HG03135 (cell line): ENCODE data around the gene HNRNPF.
A peak's percentile ranks its signal among the peaks of the same experiment; 100 is the strongest.
"Not testable (repeated sequence)": the region's sequence is repeated elsewhere in the genome, so short reads cannot be mapped to it uniquely, and the experiment has no call there.

Experiments used
- ATAC-seq: cut with Tn5 transposase; IDR thresholded peaks from one replicate; pipeline ENCODE4 v1.9.1; 2021; ENCODE audit warnings: mild to moderate bottlenecking, moderate library complexity; ENCODE audit not compliant: unreplicated experiment

Gene HNRNPF, protein sequence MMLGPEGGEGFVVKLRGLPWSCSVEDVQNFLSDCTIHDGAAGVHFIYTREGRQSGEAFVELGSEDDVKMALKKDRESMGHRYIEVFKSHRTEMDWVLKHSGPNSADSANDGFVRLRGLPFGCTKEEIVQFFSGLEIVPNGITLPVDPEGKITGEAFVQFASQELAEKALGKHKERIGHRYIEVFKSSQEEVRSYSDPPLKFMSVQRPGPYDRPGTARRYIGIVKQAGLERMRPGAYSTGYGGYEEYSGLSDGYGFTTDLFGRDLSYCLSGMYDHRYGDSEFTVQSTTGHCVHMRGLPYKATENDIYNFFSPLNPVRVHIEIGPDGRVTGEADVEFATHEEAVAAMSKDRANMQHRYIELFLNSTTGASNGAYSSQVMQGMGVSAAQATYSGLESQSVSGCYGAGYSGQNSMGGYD

DNA sequence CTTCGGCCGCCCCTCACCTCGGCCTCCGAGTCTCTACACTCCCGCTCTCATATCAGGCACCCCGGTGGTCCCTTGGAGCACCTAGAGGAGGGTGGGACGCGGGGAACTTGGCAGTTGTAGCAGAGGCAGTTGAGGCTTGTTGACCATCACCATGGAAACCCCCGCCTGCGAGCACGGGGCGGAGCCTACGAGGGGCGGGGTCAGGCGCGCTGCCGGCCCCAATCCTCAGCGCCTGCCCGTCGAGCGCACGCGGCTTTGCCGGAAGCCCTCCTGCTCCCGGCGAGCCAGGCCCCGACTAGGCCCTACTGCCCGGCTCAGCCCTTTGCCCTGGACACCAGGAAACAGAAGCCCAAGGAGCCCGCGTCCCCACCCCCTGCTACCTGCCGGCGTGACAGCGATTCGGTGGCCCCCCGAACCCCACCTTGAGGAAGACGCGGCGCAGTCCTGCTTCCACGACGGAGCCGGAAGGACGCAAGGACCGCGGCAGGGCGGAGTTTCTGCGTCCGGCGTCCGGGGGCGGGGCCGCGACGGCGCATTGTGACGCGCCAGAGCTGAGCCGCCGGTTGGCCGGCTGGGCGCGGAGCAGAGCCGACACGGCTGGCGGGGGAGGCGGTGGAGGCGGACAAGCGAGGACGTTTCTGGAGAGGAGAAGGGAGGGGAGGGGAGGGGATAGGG is at the start of gene HNRNPF:
Gene HNRNPF, minus strand, starts transcription at position 477 of the 675 bp plus-strand sequence. CDS start 21,302 bp downstream, outside the sequence.
- peak; percentile 63 for ATAC-seq

DNA sequence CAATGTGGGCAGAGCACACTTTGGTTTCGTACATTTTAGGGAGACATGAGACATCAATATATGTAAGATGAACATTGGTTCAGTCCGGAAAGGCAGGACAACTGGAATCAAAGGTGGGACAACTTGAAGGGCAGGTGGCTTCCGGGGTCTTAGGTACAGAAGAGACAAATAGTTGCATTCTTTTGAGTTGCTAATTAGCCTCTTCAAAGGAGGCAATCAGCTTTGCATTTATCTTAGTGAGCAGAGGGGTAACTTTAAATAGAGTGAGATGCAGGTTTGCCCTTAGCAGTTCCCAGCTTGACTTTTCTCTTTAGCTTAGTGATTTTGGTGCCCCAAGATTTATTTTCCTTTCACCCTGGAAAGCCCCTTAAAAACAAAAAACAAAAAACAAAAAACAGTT is 49.2 kb upstream of the HNRNPF start:
- ATAC-seq: no peak

DNA sequence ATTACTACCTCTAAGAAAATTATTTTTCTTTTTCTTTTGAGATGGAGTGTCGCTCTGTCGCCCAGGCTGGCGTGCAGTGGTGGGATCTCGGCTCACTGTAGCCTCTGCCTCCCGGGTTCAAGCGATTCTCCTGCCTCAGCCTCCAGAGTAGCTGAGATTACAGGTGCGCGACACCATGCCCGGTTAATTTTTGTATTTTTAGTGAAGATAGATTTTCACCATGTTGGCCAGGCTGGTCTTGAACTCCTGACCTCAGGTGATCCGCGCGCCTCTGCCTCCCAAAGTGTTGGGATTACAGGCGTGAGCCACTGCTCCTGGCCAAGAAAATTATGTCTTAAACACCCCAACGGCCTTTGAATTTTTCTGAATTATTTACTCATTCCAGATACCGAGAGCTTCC is 47.6 kb upstream of the HNRNPF start:
- ATAC-seq: not testable (repeated sequence)

DNA sequence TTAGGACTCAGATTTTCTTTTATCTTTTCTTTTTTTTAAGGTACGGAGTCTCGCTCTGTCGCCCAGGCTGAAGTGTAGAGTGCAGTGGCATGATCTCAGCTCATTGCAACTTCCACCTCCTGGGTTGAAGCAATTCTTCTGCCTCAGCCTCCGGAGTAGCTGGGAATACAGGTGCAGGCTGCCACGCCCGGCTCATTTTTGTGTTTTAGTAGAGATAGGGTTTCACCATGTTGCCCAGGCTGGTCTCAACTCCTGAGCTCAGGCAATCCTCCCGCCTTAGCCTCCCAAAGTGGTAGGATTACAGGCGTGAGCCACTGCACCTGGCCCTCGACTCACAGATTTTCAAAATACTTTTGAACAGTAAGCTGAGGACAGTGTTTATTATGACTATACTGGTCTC is 45.0 kb upstream of the HNRNPF start:
- ATAC-seq: not testable (repeated sequence)

DNA sequence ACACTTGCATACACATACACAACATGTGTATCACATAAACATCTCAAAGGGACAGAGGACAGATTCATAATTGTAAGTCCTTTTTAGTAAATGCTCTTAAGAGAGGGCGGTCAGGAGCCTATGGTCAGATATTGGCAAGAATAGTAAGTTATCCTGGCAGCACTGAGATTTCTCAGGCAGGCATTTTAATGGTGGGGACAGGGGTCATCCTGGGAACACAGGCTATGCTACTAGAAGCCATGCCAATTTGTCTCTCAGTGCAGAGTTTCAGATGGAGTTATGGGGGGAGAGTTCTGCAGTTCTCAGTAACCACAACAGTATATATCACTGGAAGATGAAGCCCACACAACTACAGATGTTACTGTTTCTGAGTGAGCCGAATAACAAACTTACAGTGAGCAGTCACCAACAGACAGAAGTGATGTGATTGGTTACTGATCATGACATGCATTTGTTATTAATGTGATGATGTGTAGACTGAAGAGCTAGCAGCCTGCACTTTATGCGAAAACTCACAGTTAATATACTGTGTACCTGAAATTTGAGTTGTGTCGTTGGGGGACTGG is 44.4 kb upstream of the HNRNPF start:
- ATAC-seq: peak; percentile 31

DNA sequence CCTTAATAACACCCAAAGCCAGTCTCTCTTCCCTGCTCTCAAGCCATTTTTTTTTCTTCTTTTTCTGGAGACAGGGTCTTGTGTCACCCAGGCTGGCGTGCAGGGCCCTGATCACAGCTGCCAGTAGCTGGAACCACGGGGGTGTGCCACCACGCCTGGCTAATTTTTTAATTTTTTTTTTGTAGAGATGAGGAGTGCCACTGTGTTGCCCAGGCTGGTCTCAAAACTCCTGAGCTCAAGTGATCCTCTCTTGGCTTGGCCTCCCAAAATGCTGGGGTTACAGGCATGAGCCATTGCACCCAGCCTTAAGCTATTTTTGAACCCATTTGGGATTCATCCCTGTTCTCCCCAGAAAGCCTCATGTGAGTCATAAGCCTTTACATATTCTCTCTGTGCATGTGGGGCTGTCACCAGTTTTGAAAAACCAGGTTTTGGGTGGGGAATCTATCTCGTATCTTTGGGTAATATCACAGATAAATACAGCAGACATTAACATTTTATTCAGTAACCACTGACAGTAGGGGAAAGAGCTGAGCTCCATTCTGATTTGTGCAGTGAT is 43.4 kb upstream of the HNRNPF start:
- no peak for ATAC-seq

DNA sequence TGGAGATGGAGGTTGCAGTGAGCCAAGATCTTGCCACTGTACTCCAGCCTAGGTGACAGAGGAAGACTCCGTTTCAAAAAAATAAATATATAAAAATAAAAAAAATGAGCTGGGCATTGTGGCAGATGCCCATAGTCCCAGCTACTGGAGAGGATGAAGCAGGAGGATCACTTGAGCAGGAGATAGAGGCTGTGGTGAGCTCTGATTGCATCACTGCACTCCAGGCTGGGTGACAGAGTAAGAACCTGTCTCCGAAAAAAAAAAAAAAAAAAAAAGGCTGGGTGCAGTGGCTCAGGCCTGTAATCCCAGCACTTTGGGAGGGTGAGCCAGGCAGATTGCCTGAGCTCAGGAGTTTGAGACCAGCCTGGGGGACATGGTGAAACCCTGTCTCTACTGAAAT is 39.8 kb upstream of the HNRNPF start:
- ATAC-seq: no peak

DNA sequence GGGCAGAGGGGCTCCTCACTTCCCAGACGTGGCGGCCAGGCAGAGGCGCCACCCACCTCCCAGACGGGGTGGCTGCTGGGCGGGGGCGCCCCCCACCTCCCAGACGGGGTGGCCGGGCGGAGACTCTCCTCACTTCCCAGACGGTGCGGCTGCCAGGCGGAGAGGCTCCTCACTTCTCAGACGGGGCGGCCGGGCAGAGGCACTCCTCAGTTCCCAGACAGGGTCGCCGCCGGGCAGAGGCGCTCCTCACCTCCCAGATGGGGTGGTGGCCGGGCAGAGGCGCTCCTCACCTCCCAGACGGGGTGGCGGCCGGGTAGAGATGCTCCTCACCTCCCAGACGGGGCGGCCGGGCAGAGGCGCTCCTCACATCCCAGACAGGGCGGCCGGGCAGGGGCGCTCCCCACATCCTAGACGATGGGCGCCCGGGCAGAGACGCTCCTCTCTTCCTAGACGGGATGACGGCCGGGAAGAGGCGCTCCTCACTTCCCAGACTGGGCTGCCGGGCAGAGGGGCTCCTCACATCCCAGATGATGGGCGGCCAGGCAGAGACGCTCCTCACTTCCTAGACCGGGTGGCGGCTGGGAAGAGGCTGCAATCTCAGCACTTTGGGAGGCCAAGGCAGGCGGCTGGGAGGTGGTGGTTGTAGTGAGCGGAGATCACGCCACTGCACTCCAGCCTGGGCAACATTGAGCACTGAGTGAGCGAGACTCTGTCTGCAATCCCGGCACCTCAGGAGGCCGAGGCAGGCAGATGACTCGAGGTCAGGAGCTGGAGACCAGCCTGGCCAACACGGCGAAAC is 37.4 kb upstream of the HNRNPF start:
- ATAC-seq: not testable (repeated sequence)

DNA sequence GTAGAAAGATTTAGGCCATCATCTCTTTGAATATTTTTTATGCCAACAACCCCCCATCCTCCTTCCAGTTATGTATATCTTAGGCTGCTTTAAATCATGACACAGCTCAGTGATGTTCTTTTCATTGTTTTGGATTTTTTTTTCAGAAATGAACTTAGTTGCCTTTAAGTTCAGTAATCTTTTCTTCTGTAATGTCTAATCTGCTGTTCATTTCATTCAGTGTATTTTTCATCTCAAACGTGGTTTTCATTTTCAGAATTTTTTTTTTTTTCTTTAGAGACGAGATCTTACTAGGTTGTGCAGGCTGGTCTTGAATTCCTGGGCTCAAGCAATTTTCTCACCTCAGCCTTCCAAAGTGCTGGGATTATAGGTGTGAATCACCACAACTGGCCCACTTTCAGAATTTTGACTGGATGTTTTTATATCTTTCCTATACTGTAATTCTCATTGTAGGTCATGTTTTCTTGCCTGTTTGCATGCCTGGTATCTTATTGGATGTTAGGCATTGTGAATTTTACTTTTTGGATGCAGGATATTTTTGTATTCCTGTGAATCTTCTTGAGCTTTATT is 36.0 kb upstream of the HNRNPF start:
- ATAC-seq: no peak

DNA sequence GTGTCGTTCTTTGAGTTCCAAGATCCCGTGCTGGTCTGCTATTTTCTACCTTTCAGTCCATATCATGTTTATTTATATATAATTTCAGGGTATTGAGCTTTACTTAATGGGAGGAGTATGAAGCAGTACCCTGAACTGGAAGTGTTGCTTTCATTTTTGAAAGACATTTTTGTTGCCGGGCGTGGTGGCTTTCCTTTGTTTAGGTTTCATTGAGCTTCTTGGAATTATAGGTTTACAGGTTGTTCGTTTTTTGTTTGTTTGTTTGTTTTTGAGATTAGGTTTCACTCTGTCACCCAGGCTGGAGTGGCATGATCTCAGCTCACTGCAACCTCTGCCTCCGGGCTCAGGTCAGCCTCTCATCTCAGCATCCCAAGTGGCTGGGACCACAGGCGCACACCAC is 35.3 kb upstream of the HNRNPF start:
- ATAC-seq: no peak

DNA sequence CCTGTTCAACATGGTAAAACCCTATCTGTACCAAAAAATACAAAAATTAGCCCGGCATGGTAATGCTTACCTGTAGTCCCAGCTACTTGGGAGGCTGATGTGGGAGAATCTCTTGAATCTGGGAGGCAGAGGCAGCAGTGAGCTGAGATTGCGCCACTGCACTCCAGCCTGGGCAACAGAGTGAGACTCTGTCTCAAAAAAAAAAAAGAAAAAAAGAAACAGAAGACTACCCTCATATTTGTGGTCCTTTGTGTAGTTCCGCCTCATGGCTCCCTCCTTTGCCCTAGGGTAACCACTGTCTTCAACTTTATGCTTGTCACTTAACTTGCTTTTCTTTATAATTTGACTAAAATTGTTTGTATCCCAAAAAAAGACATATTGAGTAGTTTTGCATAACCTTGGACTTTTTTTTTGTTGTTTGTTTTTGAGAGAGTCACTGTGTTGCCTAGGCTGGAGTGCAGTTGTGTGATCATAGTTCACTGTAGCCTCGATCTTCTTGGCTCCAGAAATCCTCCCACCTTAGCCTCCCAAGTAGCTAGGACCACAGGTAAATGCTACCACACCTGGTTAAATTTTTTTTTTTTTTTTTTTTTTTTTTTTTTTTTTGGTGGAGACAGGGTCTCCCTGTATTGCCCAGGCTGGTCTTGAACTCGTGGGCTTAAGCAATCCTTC is 31.6 kb upstream of the HNRNPF start:
- ATAC-seq: no peak

DNA sequence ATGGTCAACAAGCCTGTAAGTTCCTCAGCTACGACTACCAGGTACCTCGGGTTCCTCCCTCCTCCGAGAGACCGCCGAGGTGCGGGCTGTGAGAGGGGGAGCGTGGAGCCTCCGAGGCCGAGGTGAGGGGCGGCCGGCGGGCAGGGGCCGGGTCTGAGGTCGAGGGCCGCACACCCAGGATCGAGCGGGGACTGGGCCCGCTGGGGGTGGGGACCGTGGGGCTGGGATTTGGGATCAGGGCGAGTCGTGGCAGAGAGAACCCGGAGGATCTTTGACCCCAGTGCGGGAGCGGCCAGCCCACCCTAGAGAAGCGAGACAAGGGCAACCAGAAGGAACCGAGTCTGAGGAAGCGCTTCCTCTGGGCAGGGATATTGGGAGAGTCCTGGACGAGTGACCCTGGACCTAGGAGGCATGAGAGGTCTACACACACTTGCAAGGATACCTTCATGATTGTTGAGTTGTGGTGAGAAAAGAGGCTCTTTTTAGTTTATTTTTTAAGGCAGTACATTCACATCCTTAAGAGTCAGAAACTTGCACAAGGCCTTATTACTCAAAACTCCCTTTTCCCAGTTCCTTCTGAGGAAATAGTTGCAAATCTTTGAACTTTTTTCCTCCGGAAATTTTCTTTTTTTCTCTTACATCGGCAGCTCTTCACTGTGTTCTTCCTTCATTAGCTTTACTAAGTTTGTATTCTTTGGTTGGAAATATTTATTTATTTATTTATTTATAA is 28.3 kb upstream of the HNRNPF start:
- ATAC-seq: peak; percentile 2

DNA sequence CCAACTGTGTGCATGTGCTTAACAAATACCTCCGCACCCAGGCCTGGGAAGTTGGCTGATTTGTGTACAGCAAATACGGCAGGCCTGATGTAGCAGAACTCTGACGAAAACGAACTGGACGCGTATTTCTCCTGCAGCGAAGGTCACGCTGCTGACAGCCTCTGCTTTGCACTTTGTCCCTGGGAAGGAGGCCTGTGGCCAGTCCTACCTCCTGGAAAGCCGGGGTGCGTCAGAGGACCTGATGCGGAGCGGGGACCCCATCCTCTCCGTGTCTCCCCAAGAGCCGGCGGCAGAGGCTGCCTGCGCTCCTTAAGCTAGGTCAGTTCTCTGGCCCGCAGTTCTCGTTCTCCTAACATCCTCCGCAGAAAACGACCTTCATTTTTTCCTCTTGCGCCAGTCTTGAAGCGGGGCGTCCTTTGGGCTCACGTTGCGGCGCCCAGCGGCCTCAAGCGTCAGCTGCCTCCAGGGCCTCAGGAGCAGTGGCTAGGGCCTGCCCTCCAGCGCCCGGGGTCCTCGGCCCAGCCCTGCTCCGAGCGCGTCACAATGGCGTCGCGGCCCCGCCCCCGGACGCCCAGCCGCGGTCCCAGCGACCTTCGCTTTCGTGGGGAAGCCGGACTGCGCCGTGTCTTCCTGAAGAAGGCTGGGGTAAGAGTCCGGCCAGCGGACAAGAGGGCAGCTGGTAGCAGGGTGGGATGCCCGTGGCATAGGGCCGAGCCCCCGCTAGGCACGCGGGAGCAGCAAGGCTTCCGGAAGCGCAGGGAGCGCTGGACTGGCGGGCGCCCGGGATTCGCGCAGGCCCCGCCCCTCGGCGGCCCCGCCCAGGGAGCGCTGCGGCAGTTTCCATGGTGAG is 27.5 kb upstream of the HNRNPF start, which contains the start of gene ZNF487:
Gene ZNF487, plus strand, starts transcription at position 821 of the 850 bp plus-strand sequence. CDS start 38,703 bp downstream, outside the sequence.
- ATAC-seq: peak; percentile 96

DNA sequence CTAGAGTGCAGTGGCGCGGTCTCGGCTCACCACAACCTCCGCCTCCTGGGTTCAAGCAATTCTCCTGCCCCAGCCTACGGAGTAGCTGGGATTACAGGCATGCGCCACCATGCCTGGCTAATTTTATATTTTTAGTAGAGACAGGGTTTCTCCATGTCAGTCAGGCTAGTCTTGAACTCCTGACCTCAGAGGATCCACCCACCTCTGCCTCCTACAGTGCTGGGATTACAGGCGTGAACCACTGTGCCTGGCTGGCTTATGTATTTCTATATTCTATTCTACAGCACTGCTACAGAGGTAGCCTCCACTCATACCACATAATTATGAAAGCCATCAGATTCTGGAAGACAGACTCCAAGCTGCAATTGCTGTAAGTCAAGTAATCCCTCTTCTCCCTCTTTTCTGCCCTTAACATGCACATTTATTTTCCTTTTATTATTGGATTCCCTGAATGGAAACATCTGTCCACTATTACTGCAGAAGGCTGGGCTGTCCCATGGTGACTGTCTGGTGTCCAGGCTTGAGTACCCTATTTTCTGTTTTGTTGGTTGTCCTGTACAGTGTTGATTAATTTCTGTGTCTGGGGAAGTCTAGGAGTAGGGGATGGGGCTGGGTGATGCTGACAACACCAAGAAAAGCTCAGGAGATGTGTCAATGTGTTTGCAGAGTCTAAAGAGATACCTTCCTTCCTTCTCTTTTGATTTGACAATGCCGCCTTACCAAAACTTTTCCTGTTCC is 22.1 kb upstream of the HNRNPF start:
- ATAC-seq: no peak

DNA sequence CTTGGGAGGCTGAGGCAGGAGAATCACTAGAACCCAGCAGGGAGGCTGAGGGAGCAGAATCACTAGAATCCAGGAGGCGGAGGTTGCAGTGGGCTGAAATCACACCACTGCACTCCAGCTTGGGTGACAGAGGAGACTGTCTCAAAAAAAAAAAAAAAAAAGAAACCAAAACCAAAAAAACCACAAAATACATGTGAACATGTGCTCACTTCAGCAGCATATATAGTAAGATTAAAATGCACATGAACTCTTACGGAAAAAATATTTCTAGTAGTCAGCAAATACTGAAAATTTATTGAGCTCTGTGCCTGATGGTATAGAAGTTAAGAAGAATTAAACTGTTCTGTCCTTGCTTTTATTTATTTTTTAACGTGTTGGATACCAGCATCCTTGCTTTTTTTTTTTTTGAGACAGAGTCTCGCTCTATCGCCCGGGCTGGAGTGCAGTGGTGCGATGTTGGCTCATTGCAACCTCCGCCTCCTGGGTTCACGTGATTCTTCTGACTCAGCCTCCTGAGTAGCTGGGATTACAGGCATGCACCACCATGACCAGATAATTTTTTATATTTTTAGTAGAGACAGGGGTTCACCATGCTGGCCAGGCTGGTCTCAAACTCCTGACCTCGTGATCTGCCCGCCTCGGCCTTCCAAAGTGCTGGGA is 18.3 kb upstream of the HNRNPF start:
- peak; percentile 76 for ATAC-seq

DNA sequence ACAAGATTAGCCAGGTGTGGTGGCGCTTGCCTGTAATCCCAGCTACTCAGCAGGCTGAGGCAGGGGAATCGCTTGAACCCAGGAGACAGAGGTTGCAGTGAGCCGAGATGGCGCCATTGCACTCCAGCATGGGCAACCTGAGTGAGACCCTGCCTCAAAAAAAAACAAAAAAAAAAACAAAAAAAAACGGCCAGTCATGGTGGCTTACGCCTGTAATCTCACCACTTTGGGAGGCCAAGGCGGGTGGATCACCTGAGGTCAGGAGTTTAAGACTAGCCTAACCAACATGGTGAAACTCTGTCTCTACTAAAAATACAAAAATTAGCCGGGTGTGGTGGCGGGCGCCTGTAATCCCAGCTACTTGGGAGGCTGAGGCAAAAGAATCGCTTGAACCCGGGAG is 17.5 kb upstream of the HNRNPF start:
- not testable (repeated sequence) for ATAC-seq

DNA sequence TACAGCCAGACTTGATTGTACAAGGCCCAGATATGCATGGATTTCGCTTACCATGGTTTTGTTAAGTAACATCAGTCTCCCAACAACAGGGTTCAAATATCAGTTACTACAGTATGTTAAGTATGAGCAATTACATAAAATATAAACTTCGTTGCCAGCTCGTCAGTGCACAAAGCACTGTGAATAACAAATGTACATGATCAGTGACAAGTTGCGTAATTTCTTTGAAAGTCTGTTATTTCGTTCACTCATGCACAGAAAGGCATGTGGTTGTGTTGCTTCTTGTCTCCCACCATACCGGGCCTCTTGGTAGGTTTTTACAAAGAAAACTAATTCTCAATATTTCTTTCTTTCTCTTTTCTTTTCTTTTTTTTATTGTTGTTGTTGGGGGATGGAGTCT is 15.4 kb upstream of the HNRNPF start:
- ATAC-seq: no peak
